Islet of Langerhans (tissue), 1 donor: Measurements from ENCODE around the gene TMCO4.

Experiments used
- FAIRE-seq: peaks from one replicate; lab custom pipeline; 2011; peaks lifted over from hg19 to GRCh38; lab: Jason Lieb, UNC

The TMCO4 gene

DNA sequence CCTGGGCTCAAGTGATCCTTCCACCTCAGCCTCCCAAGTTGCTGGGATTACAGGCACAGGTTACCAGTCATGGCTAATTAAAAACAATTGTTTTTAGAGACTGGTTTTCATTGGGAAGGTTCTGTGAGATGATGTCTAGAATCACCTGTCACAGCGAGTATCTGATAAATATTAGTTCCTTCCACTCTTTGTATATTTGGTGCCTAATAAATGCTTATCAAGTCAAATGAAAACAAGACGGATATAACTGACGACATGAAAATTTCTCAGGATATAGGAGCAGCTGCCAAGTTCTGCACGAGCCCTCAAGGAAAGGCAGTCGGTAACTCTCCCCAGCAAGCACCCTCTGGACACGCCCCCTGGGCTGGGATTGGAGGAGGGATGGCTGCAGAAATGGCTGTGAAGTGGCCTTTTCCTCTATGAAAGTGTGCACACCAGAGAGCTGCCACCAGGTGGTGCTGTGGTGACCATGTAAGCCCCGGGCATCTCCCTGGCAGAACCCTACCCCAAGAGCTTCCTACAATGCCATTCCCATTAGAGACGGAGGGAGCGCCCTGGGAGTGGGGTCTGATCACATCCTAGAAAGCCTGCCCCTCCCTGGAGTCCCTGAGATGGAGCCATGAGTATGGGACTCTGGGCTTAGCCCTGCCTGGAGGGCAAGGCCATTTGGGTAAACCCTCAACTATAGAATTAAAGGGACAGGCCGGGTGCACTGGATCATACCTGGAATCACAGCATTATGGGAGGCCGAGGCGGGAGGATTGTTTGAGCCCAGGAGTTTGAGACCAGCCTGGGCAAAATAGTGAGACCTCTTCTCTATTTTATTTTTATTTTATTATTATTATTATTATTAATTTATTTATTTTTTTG lies 84.1 kb downstream of the TMCO4 start:
- FAIRE-seq, result no peak

DNA sequence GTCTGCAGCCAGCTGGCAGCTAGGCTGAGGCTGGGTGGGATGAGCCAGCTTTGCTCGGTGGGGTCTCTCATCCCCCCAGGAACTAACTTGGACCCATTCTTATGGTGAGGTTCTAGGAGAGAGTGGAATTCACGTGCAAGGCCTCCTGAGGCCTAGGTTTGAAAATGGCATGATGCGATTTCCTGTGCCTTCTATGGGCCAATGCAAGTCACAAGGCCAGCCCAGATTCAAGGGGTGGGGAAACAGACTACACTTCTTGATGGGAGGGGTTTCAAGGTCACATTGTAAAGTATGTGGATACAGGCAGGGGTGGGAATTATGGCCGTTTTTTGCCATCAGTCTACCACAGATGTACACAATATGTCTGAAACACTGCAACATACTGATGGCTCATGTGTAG lies 86.8 kb downstream of the TMCO4 start:
- FAIRE-seq, result no peak

DNA sequence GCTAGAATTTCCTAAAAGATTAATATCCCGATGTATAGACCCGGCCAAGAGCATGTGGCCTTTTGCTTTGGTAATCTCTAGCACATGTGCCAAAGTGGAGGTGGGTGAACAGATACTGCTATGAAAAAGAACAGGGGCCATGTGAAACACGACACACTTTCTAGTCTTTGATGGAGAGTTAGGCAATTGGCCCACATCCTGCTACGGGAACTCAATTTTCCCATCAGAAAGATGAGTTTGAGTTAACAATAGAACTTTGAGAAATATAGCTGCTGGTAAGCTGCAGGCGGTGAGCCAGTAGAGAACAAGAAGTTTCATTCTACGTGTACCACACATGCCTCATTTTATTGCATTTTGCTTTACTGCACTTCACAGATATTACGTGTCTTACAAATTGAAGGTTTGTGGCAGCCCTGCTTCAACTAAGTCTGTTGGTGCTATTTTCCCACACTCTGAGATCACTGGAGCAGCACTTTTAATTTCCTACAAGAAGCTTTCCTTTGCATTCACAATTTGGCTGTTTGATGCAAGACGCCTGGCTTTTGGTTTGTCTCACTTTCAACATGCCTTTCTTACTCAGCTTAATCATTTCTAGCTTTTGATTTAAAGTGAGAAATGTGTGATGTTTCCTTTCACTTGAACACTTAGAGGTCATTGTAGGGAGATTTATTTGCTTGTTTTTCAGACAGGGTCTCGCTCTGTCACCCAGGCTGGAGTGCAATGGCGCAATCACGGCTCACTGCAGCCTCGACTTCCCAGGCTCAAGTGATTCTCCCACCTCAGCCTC lies 88.7 kb downstream of the TMCO4 start:
- no peak for FAIRE-seq

DNA sequence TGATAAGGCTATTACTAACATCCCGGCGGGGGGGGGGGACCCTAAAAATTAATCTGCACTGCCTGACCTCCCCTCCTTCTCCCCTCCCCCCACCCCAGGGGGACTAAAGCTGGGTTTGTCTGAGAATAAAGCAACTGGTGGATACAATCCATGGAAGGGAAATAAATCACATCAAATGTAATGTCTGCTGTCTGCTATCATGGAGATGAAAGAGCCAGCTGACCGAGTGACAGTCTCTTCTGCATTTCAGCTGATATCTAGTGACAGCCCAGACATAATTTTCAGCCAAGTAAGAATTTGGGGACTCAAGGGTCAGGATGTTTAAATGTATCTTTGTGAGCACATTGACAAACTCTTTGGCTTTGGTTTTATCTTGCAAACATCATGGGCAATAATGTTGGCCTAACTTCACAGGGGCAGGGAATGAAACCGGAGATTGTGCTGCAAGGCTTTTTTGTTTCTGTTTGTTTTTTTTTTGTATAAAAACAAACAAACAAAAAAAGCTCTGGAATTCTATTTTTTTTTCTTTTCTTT lies 90.4 kb downstream of the TMCO4 start:
- FAIRE-seq, result no peak

DNA sequence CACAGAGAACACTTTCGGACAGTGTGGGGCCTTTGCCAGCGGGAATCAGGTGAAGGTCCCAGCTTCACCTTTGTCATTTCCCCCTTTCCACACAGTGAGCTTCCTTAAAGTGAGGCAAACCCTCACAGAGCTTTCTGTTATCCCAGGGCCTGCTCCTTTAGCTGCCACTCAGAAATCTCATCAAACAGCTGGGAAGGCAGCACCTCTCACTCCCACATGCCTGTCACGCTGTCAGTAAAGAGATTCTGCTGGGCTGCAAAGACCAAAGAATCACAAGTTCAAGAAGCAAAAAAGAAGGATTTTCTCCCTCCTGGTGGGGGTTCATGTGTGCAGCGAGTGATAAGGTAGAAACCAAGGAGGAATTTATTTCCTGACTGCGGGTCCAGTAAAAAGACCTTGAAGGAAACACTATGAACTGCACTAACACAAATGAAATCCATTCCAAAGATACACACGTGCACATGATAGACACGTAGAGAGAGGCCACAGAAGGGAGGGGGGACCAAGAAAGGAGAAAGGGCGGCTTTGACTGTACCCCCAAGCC lies 91.1 kb downstream of the TMCO4 start:
- FAIRE-seq, result no peak

DNA sequence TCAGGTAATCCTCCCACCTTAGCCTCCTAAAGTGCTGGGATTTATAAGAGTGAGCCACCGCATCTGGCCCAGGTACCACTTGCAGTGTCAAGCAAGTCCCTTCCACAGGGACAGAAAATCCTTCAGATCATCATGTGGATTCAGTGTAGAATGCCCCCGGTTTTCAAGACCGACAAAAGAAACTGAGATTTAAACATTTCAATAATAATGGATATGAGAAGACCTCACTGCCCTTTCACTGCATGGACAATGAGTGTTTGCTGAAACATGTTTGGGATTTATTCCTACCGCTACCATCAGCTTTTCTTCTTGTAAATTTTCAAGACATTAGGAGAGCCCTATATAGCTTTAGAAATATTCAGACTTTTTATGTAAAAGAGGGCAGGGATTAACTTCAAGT lies 93.6 kb downstream of the TMCO4 start:
- no peak for FAIRE-seq

DNA sequence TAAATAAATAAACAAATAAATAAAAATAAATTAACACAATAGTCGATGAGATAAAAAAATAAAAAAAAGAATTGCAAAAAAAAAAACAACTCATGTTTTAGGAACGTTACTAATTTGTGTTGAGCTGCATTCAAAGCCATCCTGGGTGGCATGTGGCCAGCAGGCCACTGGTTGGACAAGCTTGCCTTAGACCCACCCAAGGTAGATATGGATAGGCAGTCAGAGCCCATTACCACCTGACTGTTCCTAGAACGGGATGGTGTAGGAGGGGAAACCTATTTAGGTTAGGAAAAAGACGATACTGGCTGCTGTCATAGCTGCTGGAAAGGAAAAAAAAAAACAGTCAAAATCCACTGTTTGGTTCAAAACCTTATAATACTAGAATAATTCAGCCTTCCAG lies 94.3 kb downstream of the TMCO4 start:
- FAIRE-seq, result no peak

DNA sequence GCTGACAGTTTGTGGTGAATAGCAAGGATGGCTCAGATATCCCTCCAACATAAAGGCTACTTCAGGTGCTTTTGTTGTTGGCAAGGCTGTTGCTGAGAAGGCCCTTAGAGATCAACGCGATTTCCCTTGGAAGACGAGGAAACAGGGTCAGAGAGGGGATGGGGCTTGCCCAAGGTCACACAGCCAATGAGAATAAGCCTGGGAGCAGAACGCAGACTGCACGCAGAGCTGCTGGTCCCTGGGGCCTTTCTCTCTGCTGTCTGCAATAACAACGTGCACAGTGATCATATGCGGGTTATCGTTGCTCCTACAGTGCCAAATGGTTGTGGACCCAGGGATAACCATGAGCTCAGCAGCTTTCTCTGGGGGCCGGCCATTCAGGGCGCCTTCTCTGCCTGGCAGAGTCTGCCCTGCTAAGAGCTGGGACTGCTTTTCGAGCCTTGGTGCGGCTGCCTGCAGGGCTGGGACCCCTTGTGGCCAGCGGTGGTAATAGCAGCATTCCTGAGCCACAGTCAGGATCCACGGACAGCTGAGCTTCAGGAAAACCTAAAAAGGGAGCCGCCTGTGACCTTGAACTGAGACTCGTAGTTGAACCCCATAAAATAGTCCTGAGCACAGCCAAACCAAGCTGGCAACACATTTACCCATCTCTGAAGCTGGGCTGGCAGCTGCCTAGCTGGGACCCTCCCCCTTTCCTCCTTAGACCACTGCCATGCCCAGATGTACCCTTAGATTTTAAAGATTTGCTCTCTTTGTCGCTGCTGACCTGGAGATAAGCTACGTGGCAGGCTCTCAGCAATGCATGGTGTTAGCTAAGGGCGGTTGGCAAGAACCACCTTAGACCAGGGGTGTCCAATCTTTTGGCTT lies 95.2 kb downstream of the TMCO4 start:
- FAIRE-seq, result no peak

DNA sequence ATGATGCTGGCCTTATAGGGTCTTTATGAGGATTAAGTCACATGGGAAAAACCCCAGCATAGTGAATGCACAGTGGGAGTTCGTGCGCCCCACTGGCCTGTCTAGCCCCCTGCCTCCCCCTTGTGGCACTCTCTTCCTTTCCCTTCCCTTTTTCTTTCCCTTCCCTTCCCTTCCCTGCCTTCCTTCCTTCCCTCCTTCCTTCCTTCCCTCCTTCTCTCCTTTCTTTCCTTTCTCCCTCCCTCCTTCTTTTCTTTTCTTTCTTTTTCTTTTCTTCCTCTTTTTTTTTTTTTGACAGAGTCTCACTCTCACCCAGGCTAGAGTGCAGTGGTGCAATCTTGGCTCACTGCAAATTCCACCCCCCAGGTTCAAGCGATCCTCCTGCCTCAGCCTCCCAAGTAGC lies 96.4 kb downstream of the TMCO4 start:
- FAIRE-seq, result no peak

DNA sequence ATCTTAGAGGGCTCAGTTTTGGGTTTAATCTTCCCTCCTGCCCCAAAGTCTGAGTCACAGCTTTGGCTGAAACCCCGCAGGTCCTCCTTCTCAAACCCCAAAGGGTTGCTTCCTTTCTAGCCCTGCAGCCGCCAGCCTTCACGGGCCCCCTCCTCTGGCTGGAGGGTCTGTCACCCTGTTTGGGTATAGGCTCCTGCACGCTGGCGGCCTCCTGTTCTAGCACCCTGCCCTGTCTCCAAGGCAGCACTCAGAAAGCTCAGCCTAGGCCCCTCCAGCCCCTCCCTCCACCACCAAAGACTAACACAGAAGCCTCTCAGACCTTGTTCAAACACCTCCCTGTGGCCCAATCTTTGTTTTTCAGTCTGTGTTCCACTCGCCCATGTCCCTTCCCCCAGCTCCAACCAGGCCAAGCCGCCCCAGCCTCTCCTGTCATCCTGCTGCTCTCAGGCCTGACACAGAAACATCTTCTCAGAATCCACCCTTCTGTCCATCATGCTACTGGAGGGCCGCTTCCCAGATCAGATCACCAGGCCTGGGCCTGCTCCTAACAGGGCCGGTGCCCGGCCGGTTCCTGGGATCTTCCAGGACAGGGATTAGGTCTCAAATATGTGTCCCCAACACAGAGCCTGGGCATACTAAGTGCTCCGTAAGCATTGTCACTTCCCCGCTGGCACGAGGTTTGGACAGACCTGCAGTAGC lies 99.5 kb downstream of the TMCO4 start:
- no peak for FAIRE-seq

DNA sequence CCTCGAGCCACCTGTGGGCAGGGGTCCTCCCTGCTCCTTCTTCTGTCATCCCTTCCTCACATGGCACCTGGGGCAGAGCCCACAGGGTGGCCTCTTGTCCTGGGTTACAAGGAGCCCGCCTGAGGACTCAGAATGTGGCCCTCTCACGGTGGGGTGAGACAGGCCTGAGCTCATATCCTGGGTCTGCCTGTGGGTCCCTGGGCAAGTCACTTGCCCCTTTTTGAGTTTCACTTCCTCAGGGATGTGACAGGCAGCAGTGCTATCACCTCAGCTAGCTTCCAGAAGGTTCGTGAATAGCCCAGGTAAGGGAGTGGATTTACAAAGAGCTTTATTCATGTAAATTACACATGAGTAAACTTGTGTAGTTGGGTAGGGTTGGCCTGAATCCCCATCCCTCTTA lies 101.5 kb downstream of the TMCO4 start:
- FAIRE-seq, result no peak

DNA sequence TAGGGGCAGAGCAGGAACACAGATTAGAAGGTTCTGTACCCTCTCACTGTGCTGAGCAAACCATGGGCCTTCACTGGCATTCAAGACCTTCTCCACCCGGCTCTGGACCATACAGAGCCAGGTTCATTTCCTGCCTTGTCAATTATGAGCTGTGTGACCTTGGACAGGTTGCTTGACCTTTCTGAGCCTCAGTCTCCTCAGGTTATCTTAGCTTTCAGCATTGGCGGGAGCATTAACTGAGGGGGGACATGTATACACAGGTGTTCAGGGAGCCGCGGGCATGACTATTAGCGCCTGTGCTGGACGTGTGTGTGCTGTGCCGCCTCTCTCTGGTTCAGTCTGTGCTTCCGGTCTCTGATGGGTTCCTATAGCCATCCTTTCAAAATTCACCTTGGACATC lies 102.9 kb downstream of the TMCO4 start:
- no peak for FAIRE-seq

DNA sequence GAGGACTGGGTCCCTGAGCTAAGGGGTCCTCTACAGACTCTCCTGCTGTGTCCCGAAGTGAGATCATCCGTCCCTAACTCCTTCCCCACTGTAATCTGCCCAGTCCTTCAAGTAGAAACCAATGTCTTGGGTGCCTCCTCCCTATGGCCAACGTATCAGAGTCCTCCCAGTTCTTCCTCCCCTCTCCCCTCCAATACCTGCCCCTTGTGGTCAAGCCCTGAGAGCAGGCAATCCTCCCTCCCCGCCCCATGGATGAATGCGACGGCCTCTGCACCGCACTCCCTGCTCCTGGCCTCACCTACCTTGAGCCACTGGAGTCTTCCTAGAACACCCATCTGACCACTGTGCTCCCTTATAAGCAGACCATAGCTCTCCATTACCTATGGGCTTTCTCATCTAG lies 103.9 kb downstream of the TMCO4 start:
- no peak for FAIRE-seq

DNA sequence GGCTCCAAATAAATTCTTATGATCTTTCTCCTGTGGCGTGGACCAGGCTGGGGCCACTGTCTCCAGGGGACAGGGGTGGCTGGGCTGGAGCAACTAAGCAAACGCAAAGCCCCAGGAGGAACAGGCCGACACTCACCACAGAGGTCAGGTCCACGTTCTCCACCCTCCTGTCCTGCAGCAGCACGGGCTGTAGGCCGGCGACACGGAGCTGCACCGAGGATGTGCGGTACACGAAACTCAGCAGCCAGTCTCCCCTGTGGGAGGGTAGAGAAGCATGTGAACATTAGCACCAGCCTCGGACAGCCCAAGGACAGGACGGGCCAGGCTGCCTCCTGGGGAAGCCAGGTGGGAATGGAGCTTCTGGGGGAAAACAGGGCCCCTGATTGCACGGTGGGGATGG lies 105.4 kb downstream of the TMCO4 start:
- no peak for FAIRE-seq

DNA sequence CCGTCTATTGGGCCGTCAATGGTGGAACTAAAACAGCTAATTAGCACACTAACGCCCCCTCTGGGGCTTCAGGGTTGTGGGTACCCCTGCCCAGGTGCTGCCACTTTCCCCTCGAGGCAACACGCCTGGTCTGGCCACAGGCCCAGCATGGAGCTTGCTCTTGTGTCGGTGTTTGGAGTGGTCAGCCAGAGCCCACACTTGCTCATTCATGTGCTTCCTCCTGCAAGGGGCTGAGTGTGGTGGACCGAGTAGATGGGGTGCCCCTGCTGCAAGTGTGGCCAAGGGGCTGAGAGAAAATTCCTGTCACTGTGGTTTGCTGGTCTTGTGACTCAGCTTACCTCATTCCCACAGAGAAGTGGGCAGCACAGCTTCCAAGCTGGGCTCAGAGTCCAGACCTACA lies 109.4 kb downstream of the TMCO4 start:
- FAIRE-seq, result no peak

DNA sequence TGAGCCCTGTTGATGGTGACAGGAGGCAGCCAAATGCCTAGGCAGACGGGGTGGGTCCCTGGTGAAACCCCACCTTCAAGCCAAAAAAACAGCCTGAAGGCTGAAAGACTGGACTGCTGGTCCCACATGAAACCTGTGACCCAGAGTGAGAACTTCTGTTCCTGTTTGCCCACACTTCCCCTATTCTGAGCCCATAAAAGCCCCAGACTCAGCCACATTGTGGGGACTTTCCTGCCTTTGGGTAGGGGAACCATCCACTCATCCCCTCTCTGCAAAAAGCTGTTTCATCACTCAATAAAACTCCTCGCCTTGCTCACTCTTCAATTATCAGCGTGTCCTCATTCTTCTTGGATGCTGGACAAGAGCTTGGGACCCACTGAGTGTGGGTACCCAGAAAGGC lies 109.9 kb downstream of the TMCO4 start:
- no peak for FAIRE-seq

DNA sequence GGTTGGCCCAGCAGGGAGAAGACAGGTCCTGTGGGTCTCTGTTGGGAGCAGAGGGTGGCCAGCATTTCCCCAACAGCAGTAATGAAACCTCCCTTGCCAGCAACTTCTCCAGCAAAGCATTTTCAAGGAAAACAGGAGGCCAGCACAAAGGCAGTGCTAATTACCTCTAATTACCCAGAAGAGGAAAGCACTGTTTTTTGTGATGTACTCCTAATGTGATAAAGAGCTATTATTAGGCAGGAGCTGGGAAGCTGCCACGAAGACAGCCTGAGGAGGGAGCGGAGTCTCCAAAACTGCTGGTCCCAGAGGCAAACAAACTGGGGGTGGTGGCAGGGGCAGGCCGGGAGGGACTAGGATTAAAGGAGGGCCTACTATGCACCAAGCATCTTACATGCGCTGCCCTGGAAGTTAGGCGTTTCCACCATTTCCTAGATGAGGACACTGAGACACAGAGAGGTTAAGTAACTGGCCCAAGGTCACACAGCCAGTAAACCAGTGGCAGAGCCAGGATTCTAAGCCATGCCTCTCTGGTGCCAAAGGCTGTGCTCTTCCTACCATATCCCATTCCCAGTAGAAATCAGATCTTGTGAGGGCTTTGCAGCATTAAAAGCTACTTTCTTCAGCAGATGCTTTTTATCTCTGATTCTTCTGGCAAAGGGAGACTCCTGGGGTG lies 110.5 kb downstream of the TMCO4 start:
- no peak for FAIRE-seq

DNA sequence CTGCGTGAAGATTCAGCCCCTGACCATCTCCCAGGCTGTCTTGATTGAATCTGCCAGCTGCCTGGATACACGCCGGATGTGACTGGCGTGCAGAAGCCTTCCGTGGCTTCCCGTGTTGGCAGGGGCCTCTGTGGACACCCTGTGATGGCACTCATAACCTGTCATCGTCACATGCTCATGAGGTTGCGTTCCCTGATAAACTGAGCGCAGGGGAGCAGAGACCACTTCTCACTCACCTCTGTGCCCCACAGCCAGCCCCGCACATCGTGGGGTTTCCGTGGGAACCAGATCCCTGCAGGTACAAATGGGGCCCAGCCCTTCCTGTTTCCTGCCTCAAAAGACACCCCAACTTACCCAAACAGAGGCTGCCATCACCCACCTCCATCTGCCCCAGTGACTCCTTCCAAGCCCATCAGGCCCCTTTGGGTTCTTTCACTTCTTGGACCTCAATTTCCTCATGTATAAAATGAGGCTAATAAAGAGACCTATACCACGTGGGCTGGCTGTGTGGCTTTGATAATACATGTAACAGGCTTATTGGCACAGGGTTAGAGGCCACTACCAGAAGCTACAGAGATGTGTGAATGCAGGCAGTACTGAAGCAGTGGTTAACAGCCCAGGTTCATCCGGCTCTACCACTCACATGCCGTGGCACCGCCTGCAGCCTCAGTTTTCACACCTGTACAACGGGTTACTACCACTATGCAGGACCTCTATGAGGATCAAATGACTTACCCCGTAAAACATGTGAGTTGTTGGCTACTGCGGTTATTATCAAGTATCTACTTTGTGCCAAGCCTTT lies 111.5 kb downstream of the TMCO4 start:
- FAIRE-seq, result no peak

DNA sequence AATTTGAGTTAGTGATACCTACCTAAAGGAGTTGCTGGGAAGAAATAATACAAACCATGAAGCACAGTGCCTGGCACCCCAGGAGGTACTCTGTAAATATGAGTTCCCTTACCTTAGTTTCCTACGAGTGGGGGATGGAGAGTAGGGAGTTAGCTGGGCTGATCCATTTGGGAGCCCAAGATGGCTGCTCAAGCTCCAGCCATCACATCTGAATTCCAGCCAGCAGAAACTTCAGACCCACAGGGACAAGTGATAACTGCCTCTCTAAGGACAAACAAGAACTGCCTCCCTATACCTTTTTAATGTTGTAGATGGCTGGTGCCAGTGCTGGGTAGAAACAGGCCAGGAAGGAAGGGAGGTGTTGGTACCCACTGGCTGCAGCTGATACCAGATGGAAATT lies 112.3 kb downstream of the TMCO4 start:
- FAIRE-seq, result no peak

DNA sequence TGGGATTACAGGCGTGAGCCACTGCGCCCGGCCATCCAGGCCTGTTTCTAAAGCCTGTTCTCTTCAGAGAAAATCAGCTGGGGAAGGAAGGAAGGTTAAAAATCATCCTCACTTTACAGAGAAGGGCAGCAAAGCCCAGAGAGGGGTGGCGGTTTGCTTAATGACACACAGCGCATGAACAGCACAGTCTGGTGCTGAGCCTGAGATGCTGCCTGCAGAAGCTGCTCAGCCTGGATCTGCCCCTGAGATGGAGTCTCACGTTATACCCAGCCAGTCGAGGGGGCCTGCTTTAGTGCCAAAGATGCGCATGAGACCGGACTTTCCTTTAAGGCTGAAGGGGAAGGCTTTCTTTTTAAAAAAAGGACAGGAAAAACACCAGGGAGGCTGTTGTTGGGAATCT lies 113.7 kb downstream of the TMCO4 start:
- FAIRE-seq, result no peak
